WI38 (cell line): ENCODE measurements around the gene PLEKHA7.

Experiments used
- H3K4me3 ChIP-seq: 2 replicates; pipeline ENCODE4 v1.5.1; 2011; ENCODE audit warnings: low read depth, mild to moderate bottlenecking, control low read depth, low read length
- TF ChIP-seq, protein P1 (sequence below): IDR thresholded peaks from 2 replicates; pipeline ENCODE4 v1.5.1; 2012; ENCODE audit warnings: low read depth, mild to moderate bottlenecking, control low read depth, low read length

PLEKHA7 gene

DNA sequence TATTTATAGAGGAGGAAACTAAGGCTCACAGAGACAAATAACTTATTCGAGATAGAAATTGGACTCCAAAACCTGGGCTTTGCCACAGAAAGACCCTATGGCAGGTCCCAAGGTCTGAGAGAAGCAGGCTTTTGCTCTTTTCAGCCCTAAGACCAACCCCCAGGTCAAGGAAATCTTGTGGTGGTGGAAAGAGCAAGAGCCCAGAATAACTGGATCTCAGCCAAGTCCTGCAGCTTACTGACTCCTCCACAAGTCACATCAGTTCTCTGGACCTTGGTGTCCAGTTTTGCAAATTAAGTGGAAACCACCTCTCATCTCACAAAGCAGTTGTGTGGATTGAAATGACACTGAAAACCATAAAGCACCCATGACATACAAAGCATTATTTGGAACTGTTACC lies 153.6 kb downstream of the PLEKHA7 start:
- TF ChIP-seq, protein P1, sequence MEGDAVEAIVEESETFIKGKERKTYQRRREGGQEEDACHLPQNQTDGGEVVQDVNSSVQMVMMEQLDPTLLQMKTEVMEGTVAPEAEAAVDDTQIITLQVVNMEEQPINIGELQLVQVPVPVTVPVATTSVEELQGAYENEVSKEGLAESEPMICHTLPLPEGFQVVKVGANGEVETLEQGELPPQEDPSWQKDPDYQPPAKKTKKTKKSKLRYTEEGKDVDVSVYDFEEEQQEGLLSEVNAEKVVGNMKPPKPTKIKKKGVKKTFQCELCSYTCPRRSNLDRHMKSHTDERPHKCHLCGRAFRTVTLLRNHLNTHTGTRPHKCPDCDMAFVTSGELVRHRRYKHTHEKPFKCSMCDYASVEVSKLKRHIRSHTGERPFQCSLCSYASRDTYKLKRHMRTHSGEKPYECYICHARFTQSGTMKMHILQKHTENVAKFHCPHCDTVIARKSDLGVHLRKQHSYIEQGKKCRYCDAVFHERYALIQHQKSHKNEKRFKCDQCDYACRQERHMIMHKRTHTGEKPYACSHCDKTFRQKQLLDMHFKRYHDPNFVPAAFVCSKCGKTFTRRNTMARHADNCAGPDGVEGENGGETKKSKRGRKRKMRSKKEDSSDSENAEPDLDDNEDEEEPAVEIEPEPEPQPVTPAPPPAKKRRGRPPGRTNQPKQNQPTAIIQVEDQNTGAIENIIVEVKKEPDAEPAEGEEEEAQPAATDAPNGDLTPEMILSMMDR: no peak
- no peak overlapping the region for H3K4me3 ChIP-seq

DNA sequence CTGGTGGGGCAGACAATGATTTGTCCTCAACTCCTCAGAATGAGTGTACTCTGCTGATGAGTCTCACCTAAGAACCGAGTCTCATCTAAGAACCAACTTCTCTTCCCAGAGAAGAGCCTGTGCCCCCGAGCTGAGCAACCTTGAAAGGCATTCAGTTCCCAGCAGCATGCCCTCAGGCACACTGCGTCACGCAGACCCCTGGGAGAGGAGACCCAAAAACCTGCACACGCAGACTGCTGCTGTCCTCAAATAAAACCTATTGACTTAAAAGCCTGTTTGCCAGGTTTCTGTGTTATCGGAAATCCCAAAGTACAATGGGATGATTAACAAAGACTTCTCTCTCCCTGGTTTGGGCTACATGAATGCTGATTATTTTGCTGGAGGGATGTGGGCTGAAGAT lies 154.6 kb downstream of the PLEKHA7 start:
- TF ChIP-seq, protein P1: no peak
- H3K4me3 ChIP-seq: no peak overlapping the region

DNA sequence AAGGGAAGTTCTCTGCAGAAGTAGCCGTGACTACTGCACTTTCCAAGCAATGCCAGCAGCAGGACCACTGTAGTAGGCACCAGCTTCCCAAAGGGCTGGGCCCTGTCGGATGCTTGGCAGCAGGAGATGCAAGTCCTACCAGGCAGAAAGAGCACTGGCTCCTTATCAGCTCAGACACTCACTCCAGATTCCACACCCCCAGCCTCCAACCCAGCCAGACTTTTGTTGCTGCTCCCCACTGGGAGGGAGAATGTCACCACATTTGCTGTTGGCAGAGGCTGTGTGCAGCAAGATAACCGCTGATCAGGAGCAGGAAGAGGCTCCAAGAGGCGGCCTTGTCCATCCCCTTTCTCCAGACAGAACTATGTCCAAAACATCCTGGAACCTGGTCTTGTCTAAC lies 157.0 kb downstream of the PLEKHA7 start:
- TF ChIP-seq, protein P1: no peak
- no peak overlapping the region for H3K4me3 ChIP-seq

DNA sequence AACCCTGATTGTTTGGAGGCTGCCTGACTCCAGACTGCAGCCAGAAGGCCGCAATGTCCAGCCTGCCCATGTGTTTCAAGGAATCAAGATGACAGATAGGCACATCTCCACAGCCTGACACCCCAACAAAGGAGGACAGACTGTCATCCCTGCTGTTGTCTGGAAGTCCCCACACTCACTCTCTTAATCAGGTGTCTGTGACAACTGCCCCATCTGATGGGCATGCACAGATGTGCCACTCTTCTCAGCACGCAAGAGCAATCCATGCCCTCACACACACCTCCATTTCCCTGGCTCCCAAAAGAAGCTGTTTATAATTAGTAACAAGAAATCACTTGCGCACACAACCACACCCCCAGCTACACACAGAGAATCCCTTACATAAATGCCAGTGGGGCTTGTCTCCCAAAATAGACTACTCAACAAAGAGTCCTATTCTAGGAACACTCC lies 158.2 kb downstream of the PLEKHA7 start:
- TF ChIP-seq, protein P1: no peak
- no peak overlapping the region for H3K4me3 ChIP-seq

DNA sequence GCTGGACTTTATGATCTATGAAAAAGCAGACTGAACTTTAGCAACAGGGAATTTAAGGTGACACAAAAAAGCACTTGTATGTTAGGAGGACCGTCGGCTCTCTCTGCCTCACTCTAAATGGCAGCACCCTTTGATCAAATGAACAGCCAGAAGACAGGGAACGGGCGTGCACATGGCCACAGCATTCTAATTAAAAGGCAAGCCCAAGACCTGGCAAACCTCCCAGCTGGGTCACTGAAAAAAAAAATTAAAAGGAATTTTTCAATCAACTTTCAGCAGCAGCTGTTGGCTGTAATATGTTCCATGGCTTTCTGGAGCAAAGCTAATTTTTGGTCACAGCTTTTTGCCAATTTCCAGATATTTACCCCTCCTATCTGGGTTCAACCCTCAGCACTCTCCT lies 159.2 kb downstream of the PLEKHA7 start:
- no peak overlapping the region for H3K4me3 ChIP-seq
- TF ChIP-seq, protein P1: no peak

- H3K4me3 ChIP-seq: no peak overlapping the region
- TF ChIP-seq, protein P1: no peak
These were observed 160.4 kb downstream of the PLEKHA7 start for GRCh38 chr11:16853859-16854258.

- H3K4me3 ChIP-seq: no peak overlapping the region
- TF ChIP-seq, protein P1: no peak
These were observed 160.9 kb downstream of the PLEKHA7 start for GRCh38 chr11:16853266-16853665.
